GM19372 (cell line): Measurements from ENCODE around the gene LPCAT2.

Experiments used
- ATAC-seq: cut with Tn5 transposase; IDR thresholded peaks from one replicate; pipeline ENCODE4 v1.9.1; 2021; ENCODE audit warnings: mild to moderate bottlenecking, low read depth, moderate library complexity; ENCODE audit not compliant: unreplicated experiment

Gene LPCAT2

GRCh38 chr16:55502801-55503366, 6.0 kb upstream of the LPCAT2 start:
- no peak for ATAC-seq

- no peak for ATAC-seq
These were observed 4.9 kb upstream of the LPCAT2 start for GRCh38 chr16:55503726-55504550.

GRCh38 chr16:55505333-55506015, 3.4 kb upstream of the LPCAT2 start:
- no peak for ATAC-seq

- ATAC-seq, result no peak
These were observed 2.8 kb upstream of the LPCAT2 start for GRCh38 chr16:55506083-55506482.

GRCh38 chr16:55506708-55507107, 2.2 kb upstream of the LPCAT2 start:
- ATAC-seq, result no peak

- no peak for ATAC-seq
These were observed 476 bp upstream of the LPCAT2 start for GRCh38 chr16:55508271-55508921.

- no peak for ATAC-seq
These were observed 1.4 kb downstream of the LPCAT2 start for GRCh38 chr16:55510185-55510805.

- ATAC-seq, result no peak
These were observed 4.1 kb downstream of the LPCAT2 start for GRCh38 chr16:55512941-55513340.

- ATAC-seq, result no peak
These were observed 4.7 kb downstream of the LPCAT2 start for GRCh38 chr16:55513616-55514015.

- ATAC-seq, result no peak
These were observed 6.2 kb downstream of the LPCAT2 start for GRCh38 chr16:55515111-55515510.

GRCh38 chr16:55521792-55522191, 12.9 kb downstream of the LPCAT2 start:
- no peak for ATAC-seq

- ATAC-seq, result no peak
These were observed 17.6 kb downstream of the LPCAT2 start for GRCh38 chr16:55526441-55526840.

GRCh38 chr16:55527885-55528284, 19.0 kb downstream of the LPCAT2 start:
- ATAC-seq, result no peak

- ATAC-seq, result no peak
These were observed 20.1 kb downstream of the LPCAT2 start for GRCh38 chr16:55529018-55529417.

GRCh38 chr16:55530316-55530856, 21.5 kb downstream of the LPCAT2 start:
- no peak for ATAC-seq

GRCh38 chr16:55532227-55532626, 23.4 kb downstream of the LPCAT2 start:
- ATAC-seq, result no peak

GRCh38 chr16:55534756-55535155, 25.9 kb downstream of the LPCAT2 start:
- ATAC-seq, result no peak

GRCh38 chr16:55539049-55539448, 30.2 kb downstream of the LPCAT2 start:
- ATAC-seq, result no peak

- ATAC-seq, result no peak
These were observed 30.6 kb downstream of the LPCAT2 start for GRCh38 chr16:55539488-55539887.

- no peak for ATAC-seq
These were observed 31.3 kb downstream of the LPCAT2 start for GRCh38 chr16:55540221-55540620.
